HFF-Myc (cell line): ENCODE measurements around the gene MIPEP.

Source experiments
- DNase-seq: peaks from one replicate; pipeline ENCODE4 v3.0.0-alpha.2; 2011; ENCODE audit warnings: low read depth; ENCODE audit errors: extremely low read depth
- H3K4me3 ChIP-seq: replicated peaks from 2 replicates; pipeline ENCODE4 v1.5.1; 2011; ENCODE audit warnings: low read depth, mild to moderate bottlenecking, control low read depth, low read length
- CTCF ChIP-seq: IDR thresholded peaks from 2 replicates; pipeline ENCODE4 v1.5.1; 2012; ENCODE audit warnings: mild to moderate bottlenecking, low read depth, low read length, control low read depth; ENCODE audit errors: missing control alignments

Gene MIPEP

GRCh38 chr13:23790577-23791170 is 98.5 kb downstream of the MIPEP start:
- DNase-seq: peak; percentile 89
- no peak overlapping the region for H3K4me3 ChIP-seq
- TF ChIP-seq CTCF: no peak

- no peak for DNase-seq
Observed at GRCh38 chr13:23789576-23790346, 99.4 kb downstream of the MIPEP start.

GRCh38 chr13:23788459-23788858 is 100.7 kb downstream of the MIPEP start:
- no peak overlapping the region for H3K4me3 ChIP-seq
- no peak for TF ChIP-seq CTCF
- no peak for DNase-seq

More at GRCh38 chr13:23789576-23790346, 99.4 kb downstream of the MIPEP start:
- TF ChIP-seq CTCF: no peak
- H3K4me3 ChIP-seq: no peak overlapping the region

- no peak for TF ChIP-seq CTCF
- no peak overlapping the region for H3K4me3 ChIP-seq
- DNase-seq: no peak
Observed at GRCh38 chr13:23787464-23787863, 101.7 kb downstream of the MIPEP start.

GRCh38 chr13:23786607-23787006 is 102.6 kb downstream of the MIPEP start:
- H3K4me3 ChIP-seq: no peak overlapping the region
- TF ChIP-seq CTCF: no peak
- DNase-seq: no peak

GRCh38 chr13:23778879-23779278 is 110.3 kb downstream of the MIPEP start:
- TF ChIP-seq CTCF: no peak
- H3K4me3 ChIP-seq: no peak overlapping the region
- no peak for DNase-seq
